Activated T-helper 1 cell treated with Interleukin-2 at 50 U/mL for 16 hours (primary cell): ENCODE measurements around the gene CA10.

Experiments
- DNase-seq: peaks from one replicate; pipeline ENCODE4 v3.0.0-alpha.2; 2020; ENCODE audit warnings: low read depth

Gene CA10

GRCh38 chr17:51724043-51724580 lies 434.4 kb downstream of the CA10 start:
- DNase-seq: no peak

DNA sequence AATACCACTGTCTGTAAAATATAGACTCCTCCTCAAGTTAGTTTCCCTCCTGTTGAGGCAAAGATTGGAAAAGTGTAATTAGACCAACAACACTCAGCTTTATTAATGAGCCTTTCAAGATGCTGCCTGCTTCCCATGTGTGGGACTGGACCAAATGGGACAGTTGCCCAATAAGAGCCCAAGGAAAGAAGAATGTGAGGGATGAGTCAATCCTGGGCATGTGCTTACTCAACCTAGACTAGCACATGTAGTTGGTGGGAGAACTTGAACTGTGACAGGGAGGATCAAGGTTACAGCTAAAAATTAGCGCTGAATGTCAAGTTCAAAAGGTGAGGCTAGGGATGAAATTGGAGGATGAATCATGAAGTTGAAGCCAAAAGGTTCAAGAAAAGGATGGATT lies 435.5 kb downstream of the CA10 start:
- DNase-seq: no peak

DNA sequence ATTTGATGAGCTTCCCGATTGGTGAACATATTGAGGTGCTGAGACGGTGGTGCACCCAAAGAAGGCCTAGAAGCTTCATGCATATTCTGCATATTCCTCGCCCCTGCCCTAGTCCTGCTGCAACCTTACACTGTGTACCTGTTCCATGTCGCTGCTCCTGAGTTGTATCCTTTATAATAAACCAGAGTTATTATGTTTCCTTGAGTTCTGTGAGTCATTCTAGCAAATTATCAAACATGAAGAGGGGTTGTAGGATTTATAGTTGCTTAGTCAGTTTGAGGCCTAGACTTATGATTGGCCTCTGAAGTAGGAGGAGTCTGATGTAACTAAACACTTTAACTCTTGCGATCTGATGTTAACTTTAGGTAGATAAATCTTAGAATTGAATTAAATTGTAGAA lies 436.8 kb downstream of the CA10 start:
- no peak for DNase-seq

DNA sequence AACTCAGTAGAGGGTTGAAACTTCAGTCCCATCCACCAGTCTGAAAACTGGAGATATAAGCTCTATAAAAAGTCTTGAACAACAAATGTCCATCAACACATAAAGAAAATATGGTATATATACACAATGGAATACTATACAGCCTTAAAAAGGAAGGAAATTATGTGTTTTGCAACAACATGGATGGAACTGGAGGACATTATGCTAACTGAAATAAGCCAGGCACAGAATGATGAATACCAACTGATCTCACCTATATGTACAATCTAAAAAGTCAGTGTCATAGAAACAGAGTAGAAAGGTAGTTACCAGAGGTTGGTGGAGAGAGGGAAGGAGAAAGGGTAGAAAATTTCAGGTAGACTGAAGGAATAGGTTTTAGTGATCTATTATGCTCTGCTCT lies 438.1 kb downstream of the CA10 start:
- DNase-seq: no peak

- no peak for DNase-seq
Measured at GRCh38 chr17:51718983-51719382, 439.5 kb downstream of the CA10 start.

DNA sequence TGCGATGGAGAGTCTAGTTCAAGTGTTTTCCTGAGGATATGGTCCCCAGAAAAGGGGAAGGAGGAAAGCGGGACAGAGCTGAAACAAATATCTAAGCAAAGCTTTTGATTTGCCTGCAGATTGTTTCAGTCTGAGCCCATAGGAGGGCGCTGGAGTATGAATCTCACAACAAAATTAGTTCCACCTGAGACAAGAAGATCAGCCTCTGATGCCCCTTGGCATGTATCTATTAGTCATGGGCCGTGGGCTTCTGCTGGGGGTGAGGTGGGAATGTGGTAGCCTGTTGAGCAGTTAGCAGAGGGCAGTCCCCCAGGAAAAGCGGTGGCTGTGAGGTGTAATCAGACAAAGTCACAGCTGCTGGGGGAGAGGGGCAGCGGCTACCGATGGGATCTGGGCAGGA lies 446.9 kb downstream of the CA10 start:
- no peak for DNase-seq

- no peak for DNase-seq
Measured at GRCh38 chr17:51710634-51710979, 447.9 kb downstream of the CA10 start.

DNA sequence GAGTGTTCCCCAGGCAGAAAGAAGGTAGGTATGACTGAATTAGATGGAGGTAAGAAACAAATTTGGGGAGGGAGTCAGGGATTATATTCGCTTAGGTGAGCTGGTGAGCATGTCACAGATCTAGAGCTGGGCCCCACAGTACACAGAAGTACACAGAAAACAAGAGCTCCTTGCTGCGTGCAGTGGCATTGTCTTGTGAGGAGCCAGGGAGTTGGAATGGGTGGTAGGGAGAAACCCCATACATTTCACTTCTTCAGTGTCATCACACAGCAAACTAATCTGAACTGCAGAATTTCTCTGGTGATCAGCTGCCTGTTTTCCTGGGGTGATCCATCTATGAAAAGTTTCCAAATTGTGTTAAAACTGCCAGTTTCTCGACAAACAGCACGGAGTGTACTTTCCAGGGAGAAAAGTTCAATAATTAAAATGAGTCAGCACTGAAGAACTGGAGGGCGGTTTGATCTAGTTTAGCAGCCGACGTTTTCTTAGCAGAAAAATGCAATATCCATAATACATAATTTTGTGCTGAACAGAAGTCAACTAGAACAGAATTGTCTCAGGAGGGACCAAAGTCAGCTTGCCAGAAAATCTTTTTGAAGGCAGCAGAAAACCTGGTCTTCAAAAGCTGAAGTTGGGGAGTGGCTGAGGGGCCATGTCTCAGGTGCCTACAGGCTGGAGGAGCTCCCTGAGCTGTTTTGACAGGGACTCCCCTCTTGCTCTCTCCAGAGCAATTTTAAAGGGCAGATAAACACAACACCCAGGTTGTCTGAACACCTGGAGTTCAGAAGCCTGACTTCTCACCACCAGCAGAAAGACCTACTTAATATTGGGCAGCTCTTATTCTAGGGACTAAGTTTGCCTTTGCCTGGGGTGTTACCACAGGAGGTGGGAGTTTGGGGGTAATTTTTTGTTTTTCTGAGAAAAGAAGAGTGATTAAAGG lies 448.6 kb downstream of the CA10 start:
- DNase-seq: no peak

DNA sequence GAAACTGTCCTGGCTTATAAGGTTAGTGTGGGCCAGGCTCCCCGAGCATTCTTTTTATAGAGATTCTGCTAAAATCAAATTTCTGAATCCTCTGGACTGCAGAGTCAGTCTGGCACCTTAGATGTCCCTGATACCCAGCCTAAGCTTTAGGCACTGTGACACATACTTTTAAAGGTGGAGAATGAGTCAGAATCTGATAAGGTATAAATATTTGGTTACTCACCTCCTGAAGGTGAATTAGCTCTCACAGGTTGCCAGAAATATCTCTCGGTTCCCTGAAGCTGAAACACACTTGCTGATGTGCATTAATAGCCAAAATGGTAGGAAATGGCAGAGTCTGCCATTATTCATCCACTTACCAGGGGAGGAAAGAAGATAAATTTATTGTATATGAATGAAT lies 451.3 kb downstream of the CA10 start:
- DNase-seq: no peak

DNA sequence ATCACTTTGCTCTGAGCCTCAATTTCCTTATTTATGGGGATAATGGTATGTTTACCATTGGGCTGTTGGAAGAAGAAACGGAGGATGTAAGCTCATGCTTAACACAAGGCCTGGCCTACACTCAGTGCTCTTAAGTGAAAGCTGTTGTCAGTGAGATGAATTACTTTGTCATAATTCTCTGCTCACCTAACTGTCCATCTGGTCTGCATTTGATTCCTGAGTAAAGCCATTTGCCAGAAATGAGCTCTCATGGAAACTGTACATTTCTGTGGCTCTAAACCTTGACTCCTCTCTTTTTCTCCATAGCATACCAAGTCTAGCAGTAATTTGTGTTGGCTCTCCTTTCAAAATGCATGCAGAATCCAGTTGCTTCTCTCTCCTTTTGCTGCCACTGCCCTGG lies 452.4 kb downstream of the CA10 start:
- no peak for DNase-seq

GRCh38 chr17:51703361-51704341 lies 454.9 kb downstream of the CA10 start:
- DNase-seq: no peak

DNA sequence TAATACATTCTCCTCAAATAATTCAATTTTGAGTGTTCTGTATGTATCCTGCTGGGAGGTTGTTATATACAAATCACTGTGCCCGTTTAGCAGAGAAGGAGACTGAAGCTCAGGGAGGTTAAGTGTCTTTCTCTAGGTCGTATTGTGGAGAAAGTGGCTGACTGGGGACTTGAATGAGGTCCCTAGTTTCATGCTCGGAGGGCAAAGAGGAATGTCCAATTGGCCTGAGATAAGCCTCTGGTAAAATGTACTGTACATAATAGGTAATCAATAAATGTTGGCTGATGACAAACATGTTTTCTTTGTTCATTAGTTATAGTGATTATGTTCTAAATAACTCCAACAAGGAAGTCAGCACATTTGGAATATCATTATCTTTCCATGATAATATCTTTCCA lies 455.6 kb downstream of the CA10 start:
- no peak for DNase-seq

- no peak for DNase-seq
Measured at GRCh38 chr17:51701501-51701900, 457.0 kb downstream of the CA10 start.

- no peak for DNase-seq
Measured at GRCh38 chr17:51700011-51700760, 458.3 kb downstream of the CA10 start.

DNA sequence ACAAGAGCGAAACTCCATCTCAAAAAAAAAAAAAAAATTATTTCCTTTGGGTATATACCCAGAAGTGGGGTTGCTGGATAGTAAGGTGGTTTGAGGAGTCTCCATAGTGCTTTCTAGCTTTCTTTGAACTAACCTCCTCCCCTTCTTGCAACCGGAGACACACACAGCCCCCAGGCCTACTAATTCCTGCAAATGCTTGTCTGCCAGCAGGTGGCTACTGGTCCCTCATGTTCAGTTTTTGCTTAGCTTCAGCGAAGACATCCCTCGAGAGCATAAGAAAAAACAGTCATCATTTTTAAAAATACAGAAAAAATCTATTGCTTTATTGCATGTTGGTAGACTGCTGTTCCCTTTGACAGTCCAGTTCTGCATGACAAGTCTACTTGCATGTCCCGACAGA lies 459.2 kb downstream of the CA10 start:
- no peak for DNase-seq

DNA sequence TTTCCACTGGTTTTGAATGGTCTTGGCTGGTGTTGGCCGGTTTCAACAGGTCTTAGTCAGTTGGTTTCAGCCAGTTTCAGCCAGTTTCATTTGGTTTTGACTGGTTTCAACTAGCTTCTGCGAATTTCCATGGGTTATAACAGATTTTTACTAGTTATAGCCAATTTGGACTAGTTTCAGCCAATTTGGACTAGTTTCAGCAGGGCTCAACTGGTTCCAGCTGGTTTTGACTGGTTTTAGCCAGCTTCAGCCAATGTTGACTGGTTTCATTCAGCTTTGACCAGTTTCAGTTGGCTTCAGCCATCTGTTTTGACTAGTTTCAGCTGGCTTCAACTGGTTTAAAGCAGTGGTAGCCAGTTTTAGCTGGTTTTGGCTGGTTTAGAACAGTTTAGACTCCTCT lies 465.6 kb downstream of the CA10 start:
- no peak for DNase-seq

- no peak for DNase-seq
Measured at GRCh38 chr17:51687887-51688286, 470.6 kb downstream of the CA10 start.

- DNase-seq: no peak
Measured at GRCh38 chr17:51685287-51685909, 473.1 kb downstream of the CA10 start.

GRCh38 chr17:51684214-51684613 lies 474.3 kb downstream of the CA10 start:
- no peak for DNase-seq

- DNase-seq: no peak
Measured at GRCh38 chr17:51683291-51683690, 475.2 kb downstream of the CA10 start.

DNA sequence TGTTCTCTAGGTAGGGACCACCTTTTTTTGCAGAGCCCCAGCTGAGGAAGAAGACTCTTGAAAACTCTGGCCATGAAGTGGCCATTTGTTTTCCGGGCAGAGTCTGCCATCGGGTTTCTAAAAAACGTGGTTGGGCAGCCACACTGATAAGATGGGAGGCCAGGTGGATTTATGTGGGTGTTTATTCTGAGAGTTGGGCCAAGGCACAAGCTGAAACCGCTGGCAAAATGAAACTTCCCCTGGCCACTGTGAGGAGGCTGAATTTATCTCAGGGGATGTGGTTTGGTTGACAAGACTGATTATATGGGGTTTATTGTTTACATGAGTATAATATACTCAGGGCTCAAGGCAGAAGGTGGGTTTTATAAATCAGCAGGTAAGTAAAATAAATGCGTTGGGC lies 476.4 kb downstream of the CA10 start:
- DNase-seq: no peak

GRCh38 chr17:51677875-51678274 lies 480.6 kb downstream of the CA10 start:
- no peak for DNase-seq
